HCT116 (cell line): ENCODE data around the gene KLHL25.

Experiments used
- CTCF ChIP-seq, 3 experiments: fragments of 200-600 bp in 1 of 3; sonication (generic) in 1 of 3; IDR thresholded peaks in 2 of 3; conservative IDR thresholded peaks in 1 of 3; 2 replicates each; pipeline ENCODE4 v1.5.1; 2012 to 2017; ENCODE audit warnings: low read depth in 2 of 3, low read length in 2 of 3, antibody characterized with exemption in 1 of 3, borderline replicate concordance in 1 of 3, control low read depth in 1 of 3, mild to moderate bottlenecking in 1 of 3, mixed read lengths in 1 of 3, mixed run types in 1 of 3, moderate library complexity in 1 of 3; ENCODE audit not compliant: insufficient read depth in 1 of 3
- EZH2 ChIP-seq: fragments of 200-600 bp; sonication (generic); IDR thresholded peaks from 2 replicates; pipeline ENCODE4 v1.6.1; 2017; ENCODE audit warnings: antibody characterized with exemption, mixed run types
- POLR2A ChIP-seq: IDR thresholded peaks from 2 replicates; pipeline ENCODE4 v1.7.0; 2011; ENCODE audit warnings: borderline replicate concordance; ENCODE audit not compliant: insufficient read depth, insufficient read length; ENCODE audit errors: extremely low read depth
- POLR2AphosphoS5 ChIP-seq: IDR thresholded peaks from 2 replicates; pipeline ENCODE4 v1.6.1; 2011; ENCODE audit warnings: mild to moderate bottlenecking, low read depth, low read length, moderate library complexity
- RAD21 ChIP-seq: IDR thresholded peaks from 2 replicates; pipeline ENCODE4 v1.6.1; 2012; ENCODE audit warnings: low read depth, mild to moderate bottlenecking
- SRF ChIP-seq: IDR thresholded peaks from 2 replicates; pipeline ENCODE4 v1.6.1; 2012; ENCODE audit warnings: low read depth

GRCh38 chr15:85726454-85726853 is 68.3 kb downstream of the KLHL25 start:
- TF ChIP-seq POLR2A (no peak), CTCF (IDR thresholded peaks at IDR 0.05 in 2 of 3, conservative IDR thresholded peaks at IDR 0.05 in 1 of 3; ENCODE audit: borderline replicate concordance in 1 of 3, insufficient read depth in 1 of 3, low read depth in 2 of 3, low read length in 2 of 3) (no peak), RAD21 (no peak), EZH2 (no peak), POLR2AphosphoS5 (no peak), SRF (no peak)
